Activated T-cell treated with anti-CD3 and anti-CD28 coated beads, Interleukin-2, amount 50 U/mL, for 4 hours (primary cell): ENCODE measurements around the gene TMEM59L. TPM values are rescaled to one million over a fixed set of nuclear protein-coding genes. Genes with fewer than 3 reads are reported as not detected.

Experiments
- ATAC-seq, 2 donors: fragments of 200-7000 bp; cut with Tn5 transposase; one replicate each; pipeline ENCODE4 v1.10.0; 2021
- DNase-seq: peaks from one replicate; pipeline ENCODE4 v3.0.0-alpha.2; 2020
- H3K27me3 Mint-ChIP-seq: one replicate; pipeline ENCODE4 v1.8.0; 2021; ENCODE audit warnings: low read depth, mixed read lengths
- H3K36me3 Mint-ChIP-seq: one replicate; pipeline ENCODE4 v1.8.0; 2022; ENCODE audit warnings: mixed read lengths; ENCODE audit not compliant: insufficient read depth
- H3K4me1 Mint-ChIP-seq: one replicate; pipeline ENCODE4 v1.8.0; 2021; ENCODE audit warnings: low read depth, mixed read lengths
- H3K4me3 Mint-ChIP-seq: one replicate; pipeline ENCODE4 v1.8.0; 2021; ENCODE audit warnings: mild to moderate bottlenecking, moderate library complexity, mixed read lengths
- H3K9me3 Mint-ChIP-seq: one replicate; pipeline ENCODE4 v1.8.0; 2021; ENCODE audit warnings: mixed read lengths
- total RNA-seq, 3 donors: library from RNA; stranded (reverse); gene quantifications; one replicate each; pipeline ENCODE4 v1.2.1, GENCODE V29; 2021

The TMEM59L gene
- total RNA-seq, 3 donors from 2014 or later, result not detected

- peaks cover 29% of the 10 kb centered on the region for H3K4me1 Mint-ChIP-seq
- no peak for ATAC-seq
- H3K27me3 Mint-ChIP-seq, result no peaks in the 10 kb centered on the region
- H3K36me3 Mint-ChIP-seq, result peaks cover 3% of the 10 kb centered on the region
- H3K4me3 Mint-ChIP-seq, result no peak overlapping the region
- DNase-seq, result no peak
- no peaks in the 10 kb centered on the region for H3K9me3 Mint-ChIP-seq
Observed at GRCh38 chr19:18660051-18660910, 47.6 kb downstream of the TMEM59L start.

- no peaks in the 10 kb centered on the region for H3K9me3 Mint-ChIP-seq
- H3K27me3 Mint-ChIP-seq, result no peaks in the 10 kb centered on the region
- H3K4me1 Mint-ChIP-seq, result peaks cover 29% of the 10 kb centered on the region
- peaks cover 3% of the 10 kb centered on the region for H3K36me3 Mint-ChIP-seq
- ATAC-seq, result no peak
- DNase-seq, result no peak
- no peak overlapping the region for H3K4me3 Mint-ChIP-seq
Observed at GRCh38 chr19:18660939-18661670, 48.4 kb downstream of the TMEM59L start.

- no peaks in the 10 kb centered on the region for H3K9me3 Mint-ChIP-seq
- no peak for DNase-seq
- H3K27me3 Mint-ChIP-seq, result no peaks in the 10 kb centered on the region
- peaks cover 26% of the 10 kb centered on the region for H3K4me1 Mint-ChIP-seq
- H3K36me3 Mint-ChIP-seq, result peaks cover 7% of the 10 kb centered on the region
- no peak for ATAC-seq
- no peak overlapping the region for H3K4me3 Mint-ChIP-seq
Observed at GRCh38 chr19:18662972-18663732, 50.5 kb downstream of the TMEM59L start.

GRCh38 chr19:18663940-18664530 is 51.4 kb downstream of the TMEM59L start:
- ATAC-seq, result no peak
- no peak overlapping the region for H3K4me3 Mint-ChIP-seq
- no peak for DNase-seq

GRCh38 chr19:18665771-18666202 is 53.1 kb downstream of the TMEM59L start:
- Mint-ChIP-seq H3K36me3 (peaks cover 11% of the 10 kb centered on the region), H3K4me3 (no peak overlapping the region), H3K4me1 (peaks cover 16% of the 10 kb centered on the region), H3K9me3 (no peaks in the 10 kb centered on the region), H3K27me3 (no peaks in the 10 kb centered on the region)
- no peak for DNase-seq
- ATAC-seq, result no peak

More at GRCh38 chr19:18663940-18664530, 51.4 kb downstream of the TMEM59L start:
- H3K9me3 Mint-ChIP-seq, result no peaks in the 10 kb centered on the region
- H3K27me3 Mint-ChIP-seq, result no peaks in the 10 kb centered on the region
- peaks cover 7% of the 10 kb centered on the region for H3K36me3 Mint-ChIP-seq
- H3K4me1 Mint-ChIP-seq, result peaks cover 19% of the 10 kb centered on the region

GRCh38 chr19:18666317-18666716 is 53.6 kb downstream of the TMEM59L start:
- DNase-seq, result no peak
- Mint-ChIP-seq H3K36me3 (peaks cover 10% of the 10 kb centered on the region), H3K9me3 (no peaks in the 10 kb centered on the region), H3K27me3 (no peaks in the 10 kb centered on the region), H3K4me1 (peaks cover 16% of the 10 kb centered on the region), H3K4me3 (no peak overlapping the region)
- ATAC-seq, result no peak

GRCh38 chr19:18666784-18667183 is 54.1 kb downstream of the TMEM59L start:
- Mint-ChIP-seq H3K27me3 (no peaks in the 10 kb centered on the region), H3K9me3 (no peaks in the 10 kb centered on the region), H3K4me1 (peaks cover 12% of the 10 kb centered on the region), H3K36me3 (peaks cover 9% of the 10 kb centered on the region), H3K4me3 (no peak overlapping the region)
- DNase-seq (no peak), ATAC-seq (no peak)

GRCh38 chr19:18667531-18668251 is 55.0 kb downstream of the TMEM59L start:
- H3K4me3 Mint-ChIP-seq, result no peak overlapping the region
- peaks cover 9% of the 10 kb centered on the region for H3K36me3 Mint-ChIP-seq
- peaks cover 12% of the 10 kb centered on the region for H3K4me1 Mint-ChIP-seq
- no peaks in the 10 kb centered on the region for H3K9me3 Mint-ChIP-seq
- no peaks in the 10 kb centered on the region for H3K27me3 Mint-ChIP-seq
- ATAC-seq (no peak), DNase-seq (no peak)

GRCh38 chr19:18668252-18668631 is 55.6 kb downstream of the TMEM59L start:
- ATAC-seq (no peak), DNase-seq (no peak)
- Mint-ChIP-seq H3K36me3 (peaks cover 9% of the 10 kb centered on the region), H3K4me3 (no peak overlapping the region), H3K4me1 (peaks cover 11% of the 10 kb centered on the region), H3K27me3 (no peaks in the 10 kb centered on the region), H3K9me3 (no peaks in the 10 kb centered on the region)

- ATAC-seq, result no peak
- H3K36me3 Mint-ChIP-seq, result peaks cover 9% of the 10 kb centered on the region
- no peak overlapping the region for H3K4me3 Mint-ChIP-seq
- no peak for DNase-seq
- H3K27me3 Mint-ChIP-seq, result no peaks in the 10 kb centered on the region
- H3K4me1 Mint-ChIP-seq, result peaks cover 4% of the 10 kb centered on the region
- H3K9me3 Mint-ChIP-seq, result no peaks in the 10 kb centered on the region
Observed at GRCh38 chr19:18668744-18669523, 56.3 kb downstream of the TMEM59L start.

GRCh38 chr19:18669524-18669817 is 56.8 kb downstream of the TMEM59L start:
- Mint-ChIP-seq H3K9me3 (no peaks in the 10 kb centered on the region), H3K4me1 (no peaks in the 10 kb centered on the region), H3K4me3 (no peak overlapping the region), H3K27me3 (no peaks in the 10 kb centered on the region), H3K36me3 (peaks cover 9% of the 10 kb centered on the region)
- DNase-seq, result no peak
- no peak for ATAC-seq

- no peak for ATAC-seq
- DNase-seq, result no peak
- no peaks in the 10 kb centered on the region for H3K27me3 Mint-ChIP-seq
- H3K4me1 Mint-ChIP-seq, result no peaks in the 10 kb centered on the region
- H3K9me3 Mint-ChIP-seq, result no peaks in the 10 kb centered on the region
- peaks cover 9% of the 10 kb centered on the region for H3K36me3 Mint-ChIP-seq
- no peak overlapping the region for H3K4me3 Mint-ChIP-seq
Observed at GRCh38 chr19:18669883-18670282, 57.2 kb downstream of the TMEM59L start.

GRCh38 chr19:18670312-18670711 is 57.6 kb downstream of the TMEM59L start:
- H3K27me3 Mint-ChIP-seq, result no peaks in the 10 kb centered on the region
- peaks cover 9% of the 10 kb centered on the region for H3K36me3 Mint-ChIP-seq
- H3K4me1 Mint-ChIP-seq, result no peaks in the 10 kb centered on the region
- DNase-seq, result no peak
- no peak for ATAC-seq
- no peaks in the 10 kb centered on the region for H3K9me3 Mint-ChIP-seq
- no peak overlapping the region for H3K4me3 Mint-ChIP-seq
